ENCODE data around the gene CHML.

Gene CHML

GRCh38 chr1:241654641-241655040, 14.5 kb upstream of the CHML start:
- no peak for DNase-seq (ENCODE audit: low read depth, low spot score)
- Histone ChIP-seq H3K27ac (no peak overlapping the region), H3K4me3 (no peak overlapping the region), H3K9me3 (ENCODE audit: low read depth, low read length) (no peaks in the 10 kb centered on the region), H3K9ac (ENCODE audit: insufficient read length) (no peak overlapping the region), H3K36me3 (ENCODE audit: insufficient read depth, low read length) (no peaks in the 10 kb centered on the region)
- TF ChIP-seq FOXP2 (optimal IDR thresholded peaks at IDR 0.05; ENCODE audit: control extremely low read depth, extremely low read length, insufficient read depth) (no peak), EZH2 (IDR thresholded peaks at IDR 0.05) (no peak), POLR2AphosphoS5 (IDR thresholded peaks at IDR 0.05; ENCODE audit: borderline replicate concordance, low read depth, low read length) (no peak)

GRCh38 chr1:241654019-241654418, 13.8 kb upstream of the CHML start:
- DNase-seq (ENCODE audit: low read depth, low spot score) = no peak
- H3K36me3 ChIP-seq (ENCODE audit: insufficient read depth, low read length) = no peaks in the 10 kb centered on the region
- no peaks in the 10 kb centered on the region for H3K9me3 ChIP-seq (ENCODE audit: low read depth, low read length)
- no peak overlapping the region for H3K9ac ChIP-seq (ENCODE audit: insufficient read length)
- no peak overlapping the region for H3K27ac ChIP-seq
- no peak overlapping the region for H3K4me3 ChIP-seq
- TF ChIP-seq POLR2AphosphoS5 (IDR thresholded peaks at IDR 0.05; ENCODE audit: borderline replicate concordance, low read depth, low read length) (no peak), FOXP2 (optimal IDR thresholded peaks at IDR 0.05; ENCODE audit: control extremely low read depth, extremely low read length, insufficient read depth) (no peak), EZH2 (IDR thresholded peaks at IDR 0.05) (no peak)

DNA sequence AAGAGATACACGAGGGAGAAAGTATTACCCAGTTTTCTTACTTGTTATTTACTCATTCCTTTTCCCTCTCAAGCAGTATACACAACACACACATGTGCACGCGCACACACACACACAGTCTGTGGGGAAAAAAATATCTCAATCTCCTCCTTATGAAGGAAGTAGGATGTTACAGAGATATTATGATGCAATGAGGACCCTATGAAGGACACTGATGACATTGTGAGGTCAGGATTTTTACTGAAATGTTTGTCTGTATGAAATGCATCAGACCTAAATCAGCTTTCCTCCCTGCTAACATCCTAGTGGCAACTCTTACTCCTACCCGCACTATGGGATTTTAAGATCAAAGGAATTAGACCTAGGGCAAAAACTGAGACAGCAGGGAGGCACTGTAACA, 11.8 kb upstream of the CHML start, which contains the start of gene WDR64:
WDR64 (plus strand) TSS at position 270 of the 400 bp plus-strand sequence. CDS start 204 bp downstream, outside the sequence.
- no peaks in the 10 kb centered on the region for H3K9me3 ChIP-seq (ENCODE audit: low read depth, low read length)
- H3K9ac ChIP-seq (ENCODE audit: insufficient read length) = no peak within 1 kb of the TSS
- no peak within 1 kb of the TSS for H3K4me3 ChIP-seq
- DNase-seq (ENCODE audit: low read depth, low spot score) = no peak
- H3K27ac ChIP-seq = no peak within 1 kb of the TSS
- TF ChIP-seq EZH2 (IDR thresholded peaks at IDR 0.05) (no peak), FOXP2 (optimal IDR thresholded peaks at IDR 0.05; ENCODE audit: control extremely low read depth, extremely low read length, insufficient read depth) (no peak), POLR2AphosphoS5 (IDR thresholded peaks at IDR 0.05; ENCODE audit: borderline replicate concordance, low read depth, low read length) (no peak)
- no peaks in the 10 kb centered on the region for H3K36me3 ChIP-seq (ENCODE audit: insufficient read depth, low read length)

DNA sequence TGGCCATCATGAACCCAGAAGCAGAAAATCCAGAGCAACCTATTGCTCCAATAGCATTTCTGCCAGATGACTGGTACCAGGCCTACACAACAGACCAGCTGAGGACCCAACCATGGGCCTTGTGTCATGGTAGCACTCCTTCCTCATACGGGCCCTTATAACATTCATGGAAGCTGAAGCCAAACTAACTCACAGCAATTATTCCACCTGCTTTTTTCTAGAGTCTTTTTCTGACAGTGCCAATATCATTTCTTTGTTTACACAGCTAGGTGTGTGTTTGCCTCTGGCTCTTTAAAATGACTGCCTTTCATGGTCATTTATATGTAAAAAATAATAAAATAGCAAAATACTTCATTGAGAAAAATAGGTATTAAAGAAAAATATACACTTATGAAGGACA, 8.0 kb upstream of the CHML start:
- no peak overlapping the region for H3K9ac ChIP-seq (ENCODE audit: insufficient read length)
- TF ChIP-seq EZH2 (IDR thresholded peaks at IDR 0.05) (no peak), POLR2AphosphoS5 (IDR thresholded peaks at IDR 0.05; ENCODE audit: borderline replicate concordance, low read depth, low read length) (no peak), FOXP2 (optimal IDR thresholded peaks at IDR 0.05; ENCODE audit: control extremely low read depth, extremely low read length, insufficient read depth) (no peak)
- H3K9me3 ChIP-seq (ENCODE audit: low read depth, low read length) = no peaks in the 10 kb centered on the region
- no peaks in the 10 kb centered on the region for H3K36me3 ChIP-seq (ENCODE audit: insufficient read depth, low read length)
- no peak overlapping the region for H3K27ac ChIP-seq
- no peak overlapping the region for H3K4me3 ChIP-seq
- DNase-seq (ENCODE audit: low read depth, low spot score) = no peak

- H3K27ac ChIP-seq = no peak overlapping the region
- no peak overlapping the region for H3K9ac ChIP-seq (ENCODE audit: insufficient read length)
- H3K4me3 ChIP-seq = no peak overlapping the region
- H3K9me3 ChIP-seq (ENCODE audit: low read depth, low read length) = no peaks in the 10 kb centered on the region
- no peak for TF ChIP-seq FOXP2 (optimal IDR thresholded peaks at IDR 0.05; ENCODE audit: control extremely low read depth, extremely low read length, insufficient read depth)
- H3K36me3 ChIP-seq (ENCODE audit: insufficient read depth, low read length) = no peaks in the 10 kb centered on the region
- no peak for DNase-seq (ENCODE audit: low read depth, low spot score)
Observed at GRCh38 chr1:241647658-241648057, 7.5 kb upstream of the CHML start.

GRCh38 chr1:241646201-241646600, 6.0 kb upstream of the CHML start:
- no peak overlapping the region for H3K27ac ChIP-seq
- H3K9me3 ChIP-seq (ENCODE audit: low read depth, low read length) = no peaks in the 10 kb centered on the region
- no peak for TF ChIP-seq FOXP2 (optimal IDR thresholded peaks at IDR 0.05; ENCODE audit: control extremely low read depth, extremely low read length, insufficient read depth)
- H3K4me3 ChIP-seq = no peak overlapping the region
- no peak overlapping the region for H3K9ac ChIP-seq (ENCODE audit: insufficient read length)
- DNase-seq (ENCODE audit: low read depth, low spot score) = no peak
- H3K36me3 ChIP-seq (ENCODE audit: insufficient read depth, low read length) = no peaks in the 10 kb centered on the region

- Histone ChIP-seq H3K4me3 (no peak overlapping the region), H3K36me3 (ENCODE audit: insufficient read depth, low read length) (no peaks in the 10 kb centered on the region), H3K9ac (ENCODE audit: insufficient read length) (no peak overlapping the region), H3K9me3 (ENCODE audit: low read depth, low read length) (no peaks in the 10 kb centered on the region), H3K27ac (no peak overlapping the region)
- no peak for TF ChIP-seq FOXP2 (optimal IDR thresholded peaks at IDR 0.05; ENCODE audit: control extremely low read depth, extremely low read length, insufficient read depth)
- TF ChIP-seq POLR2AphosphoS5 (IDR thresholded peaks at IDR 0.05; ENCODE audit: borderline replicate concordance, low read depth, low read length) = no peak
- TF ChIP-seq EZH2 (IDR thresholded peaks at IDR 0.05) = no peak
- no peak for DNase-seq (ENCODE audit: low read depth, low spot score)
Observed at GRCh38 chr1:241645199-241645598, 5.0 kb upstream of the CHML start.

GRCh38 chr1:241644259-241644658, 4.1 kb upstream of the CHML start:
- TF ChIP-seq EZH2 (IDR thresholded peaks at IDR 0.05) (no peak), POLR2AphosphoS5 (IDR thresholded peaks at IDR 0.05; ENCODE audit: borderline replicate concordance, low read depth, low read length) (no peak), FOXP2 (optimal IDR thresholded peaks at IDR 0.05; ENCODE audit: control extremely low read depth, extremely low read length, insufficient read depth) (no peak)
- Histone ChIP-seq H3K36me3 (ENCODE audit: insufficient read depth, low read length) (no peaks in the 10 kb centered on the region), H3K9ac (ENCODE audit: insufficient read length) (no peak overlapping the region), H3K27ac (no peak overlapping the region), H3K9me3 (ENCODE audit: low read depth, low read length) (no peaks in the 10 kb centered on the region), H3K4me3 (no peak overlapping the region)
- DNase-seq (ENCODE audit: low read depth, low spot score) = no peak

GRCh38 chr1:241642593-241642944, 2.4 kb upstream of the CHML start:
- H3K36me3 ChIP-seq (ENCODE audit: insufficient read depth, low read length) = no peaks in the 10 kb centered on the region
- H3K9ac ChIP-seq (ENCODE audit: insufficient read length) = no peak overlapping the region
- no peak overlapping the region for H3K27ac ChIP-seq
- DNase-seq (ENCODE audit: low read depth, low spot score) = no peak
- no peaks in the 10 kb centered on the region for H3K9me3 ChIP-seq (ENCODE audit: low read depth, low read length)
- no peak for TF ChIP-seq POLR2AphosphoS5 (IDR thresholded peaks at IDR 0.05; ENCODE audit: borderline replicate concordance, low read depth, low read length)
- no peak for TF ChIP-seq EZH2 (IDR thresholded peaks at IDR 0.05)
- no peak for TF ChIP-seq FOXP2 (optimal IDR thresholded peaks at IDR 0.05; ENCODE audit: control extremely low read depth, extremely low read length, insufficient read depth)
- H3K4me3 ChIP-seq = no peak overlapping the region

All from SK-N-MC (cell line).